GM10266 (cell line): Measurements from ENCODE around the gene TMEM181.
"Not testable (repeated sequence)": the region's sequence is repeated elsewhere in the genome, so short reads cannot be mapped to it uniquely, and the experiment has no call there.

Source experiments
- DNase-seq: peaks from one replicate; pipeline ENCODE4 v3.0.0; 2012; ENCODE audit errors: extremely low spot score
- TF ChIP-seq, protein P1 (sequence below): IDR thresholded peaks from 2 replicates; pipeline ENCODE4 v1.5.1; 2012; ENCODE audit warnings: mild to moderate bottlenecking, low read depth; ENCODE audit not compliant: control insufficient read depth, insufficient read depth; ENCODE audit errors: missing control alignments

The TMEM181 gene

DNA sequence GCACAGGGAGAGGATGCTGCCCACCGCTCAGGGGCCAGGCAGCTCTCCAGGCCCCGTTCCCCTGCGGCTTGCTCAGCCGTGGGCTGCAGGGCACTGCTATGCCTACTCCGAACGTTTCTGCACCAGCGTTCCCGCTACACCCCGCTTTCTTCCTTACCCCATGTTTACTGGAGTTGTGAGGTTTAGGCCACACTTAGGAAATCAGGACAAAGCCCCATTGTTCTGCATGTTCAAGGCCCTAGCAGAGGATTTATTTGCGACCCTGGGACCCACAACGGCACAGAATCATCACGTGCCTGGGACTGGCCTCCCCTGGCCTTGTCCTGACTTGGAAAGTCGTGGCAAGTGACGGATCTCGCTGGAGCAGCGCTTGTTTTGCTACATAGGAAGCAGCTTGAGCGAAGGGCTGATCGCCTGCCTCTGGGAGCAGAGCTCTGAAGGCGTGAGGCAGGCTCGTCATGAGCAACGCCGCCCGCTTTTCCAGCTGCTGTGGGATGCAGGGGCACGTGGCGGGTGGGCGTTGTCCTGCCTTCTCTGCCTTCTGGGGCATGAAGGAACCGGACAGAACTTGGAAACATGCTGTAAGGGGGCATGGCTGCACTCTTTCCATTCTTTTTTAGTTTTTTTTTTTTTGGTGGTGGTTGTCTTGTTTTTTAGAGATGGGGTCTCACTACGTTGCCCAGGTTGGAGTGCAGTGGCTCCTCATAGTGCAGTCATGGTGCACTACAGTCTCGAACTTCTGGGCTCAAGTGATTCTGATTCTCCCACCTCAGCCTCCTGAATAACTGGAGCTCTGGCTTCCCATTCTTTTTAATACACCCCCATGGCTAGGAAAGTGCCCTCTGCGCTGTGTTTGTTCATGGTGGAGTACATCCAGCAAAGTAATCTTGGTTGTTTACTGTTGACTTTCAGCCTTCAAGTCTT is 14.6 kb upstream of the TMEM181 start:
- TF ChIP-seq, protein P1, sequence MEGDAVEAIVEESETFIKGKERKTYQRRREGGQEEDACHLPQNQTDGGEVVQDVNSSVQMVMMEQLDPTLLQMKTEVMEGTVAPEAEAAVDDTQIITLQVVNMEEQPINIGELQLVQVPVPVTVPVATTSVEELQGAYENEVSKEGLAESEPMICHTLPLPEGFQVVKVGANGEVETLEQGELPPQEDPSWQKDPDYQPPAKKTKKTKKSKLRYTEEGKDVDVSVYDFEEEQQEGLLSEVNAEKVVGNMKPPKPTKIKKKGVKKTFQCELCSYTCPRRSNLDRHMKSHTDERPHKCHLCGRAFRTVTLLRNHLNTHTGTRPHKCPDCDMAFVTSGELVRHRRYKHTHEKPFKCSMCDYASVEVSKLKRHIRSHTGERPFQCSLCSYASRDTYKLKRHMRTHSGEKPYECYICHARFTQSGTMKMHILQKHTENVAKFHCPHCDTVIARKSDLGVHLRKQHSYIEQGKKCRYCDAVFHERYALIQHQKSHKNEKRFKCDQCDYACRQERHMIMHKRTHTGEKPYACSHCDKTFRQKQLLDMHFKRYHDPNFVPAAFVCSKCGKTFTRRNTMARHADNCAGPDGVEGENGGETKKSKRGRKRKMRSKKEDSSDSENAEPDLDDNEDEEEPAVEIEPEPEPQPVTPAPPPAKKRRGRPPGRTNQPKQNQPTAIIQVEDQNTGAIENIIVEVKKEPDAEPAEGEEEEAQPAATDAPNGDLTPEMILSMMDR, result no peak
- no peak for DNase-seq

DNA sequence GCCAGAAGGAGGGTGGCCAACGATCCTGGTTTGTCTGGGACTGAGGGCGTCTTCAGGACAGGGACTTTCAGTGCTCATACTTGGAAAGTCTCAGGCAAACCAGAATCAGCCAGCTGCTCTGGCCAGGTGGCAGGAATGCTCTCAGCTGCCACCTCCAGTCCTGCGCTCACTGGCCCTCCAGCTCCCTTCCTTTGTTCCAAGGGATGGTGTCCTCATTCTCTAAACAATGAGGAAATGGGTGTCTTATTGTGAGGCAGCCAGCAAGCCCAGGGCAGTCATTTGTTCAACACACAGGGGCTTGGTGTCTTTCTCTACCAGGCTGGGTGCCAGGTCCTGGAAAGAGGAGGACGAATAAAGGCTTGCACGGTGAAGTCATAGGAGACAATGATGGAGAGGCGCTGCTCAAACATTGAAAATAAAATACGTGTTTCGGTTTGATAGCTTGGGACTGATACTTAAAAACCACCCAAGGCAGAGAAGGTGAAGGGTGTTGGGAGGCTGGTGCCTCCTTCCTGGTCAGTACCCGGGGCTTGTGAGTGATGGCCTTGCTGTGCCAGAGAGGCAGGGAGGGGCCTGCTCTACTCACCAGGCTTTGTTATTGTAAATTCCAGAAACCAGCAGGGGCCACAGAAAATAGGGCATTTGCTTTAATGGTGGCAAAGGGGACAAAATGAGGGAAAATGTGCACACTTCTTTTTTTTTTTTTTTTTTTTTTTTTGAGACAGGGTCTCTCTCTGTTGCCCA is 11.3 kb upstream of the TMEM181 start:
- DNase-seq, result no peak
- TF ChIP-seq, protein P1, result no peak

DNA sequence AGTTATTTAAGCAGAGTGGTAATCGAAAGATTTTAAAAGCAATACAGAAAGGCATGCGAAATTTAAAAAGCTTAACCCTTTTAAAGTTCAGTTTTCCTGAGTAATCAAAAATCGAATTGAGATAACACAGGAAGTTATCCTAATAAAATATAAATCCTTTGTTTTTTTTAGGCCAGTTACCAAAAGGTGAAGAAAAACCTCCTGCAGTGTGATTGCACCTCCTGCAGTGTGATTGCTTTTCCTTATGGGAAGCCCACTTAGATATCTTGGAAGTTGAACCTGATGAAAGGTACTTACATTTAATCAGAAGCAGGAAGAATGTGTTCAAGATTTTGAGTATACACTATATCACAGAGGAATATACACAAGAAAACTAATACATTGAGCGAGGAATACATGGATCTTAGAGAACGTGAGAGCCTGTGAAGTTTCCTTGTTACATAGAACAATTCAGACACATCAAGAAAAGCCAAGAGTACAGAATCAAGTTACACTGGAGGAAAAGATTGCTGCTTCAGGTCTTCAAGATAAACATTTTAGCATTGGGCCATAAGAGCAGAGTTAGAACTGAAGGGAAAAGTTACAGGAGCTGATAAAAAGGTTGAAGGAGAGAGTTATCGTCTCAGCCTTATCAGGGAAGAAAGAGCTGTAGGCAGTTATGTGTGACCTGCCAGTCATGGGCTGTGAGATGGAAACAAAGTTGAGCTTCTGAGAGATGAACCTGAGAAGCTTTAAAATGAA is 7.7 kb upstream of the TMEM181 start:
- TF ChIP-seq, protein P1, result no peak
- no peak for DNase-seq

DNA sequence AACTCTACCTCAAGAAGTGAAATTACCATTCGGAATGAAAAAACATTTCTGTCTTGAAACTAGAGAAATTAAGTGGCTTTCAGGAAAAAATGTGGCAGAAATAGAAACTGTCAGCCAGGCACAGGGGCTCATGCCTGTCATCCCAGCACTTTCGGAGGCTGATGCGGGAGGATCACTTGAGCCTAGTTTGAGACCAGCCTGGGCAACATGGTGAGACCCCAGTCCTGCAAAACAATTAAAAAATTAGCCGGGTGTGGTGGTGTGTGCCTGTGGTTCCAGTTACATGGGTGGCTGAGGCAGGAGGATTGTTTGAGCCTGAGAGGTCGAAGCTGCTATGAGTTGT is 7.1 kb upstream of the TMEM181 start:
- TF ChIP-seq, protein P1, result no peak
- DNase-seq, result no peak

DNA sequence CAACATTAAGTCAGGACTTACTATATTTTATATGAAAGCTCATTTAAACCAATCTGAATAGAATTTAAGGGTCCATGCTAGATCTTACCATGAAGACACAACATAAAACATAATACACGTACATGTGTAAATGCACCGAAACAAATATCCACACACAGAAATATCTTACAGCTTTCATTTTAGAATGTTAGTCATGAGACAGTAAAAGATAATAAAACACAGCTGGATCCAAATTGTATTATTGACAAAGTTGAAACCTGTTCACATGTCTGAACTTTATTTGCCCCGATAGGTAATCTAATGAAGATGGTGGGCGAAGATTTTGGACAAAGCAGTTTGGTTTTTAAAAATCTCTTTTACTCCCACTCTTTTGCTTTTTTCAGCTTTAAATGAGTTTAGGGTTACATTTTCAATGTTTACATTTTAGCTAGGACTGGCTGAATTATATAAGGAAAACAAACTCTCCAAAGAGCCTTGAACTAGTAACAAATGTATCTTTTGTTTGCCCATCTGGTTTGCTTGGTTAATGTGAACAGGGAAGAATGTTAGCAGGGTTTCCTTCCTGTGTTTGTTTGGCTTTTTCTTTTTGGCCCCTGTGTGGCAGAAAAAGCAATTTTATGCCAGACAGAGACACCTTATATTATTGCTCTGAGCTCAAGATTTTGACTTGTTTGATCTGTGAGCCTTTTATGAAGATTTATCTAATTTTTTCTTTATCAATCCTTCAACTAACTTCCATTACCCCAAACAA is 5.1 kb upstream of the TMEM181 start:
- TF ChIP-seq, protein P1, result no peak
- no peak for DNase-seq

DNA sequence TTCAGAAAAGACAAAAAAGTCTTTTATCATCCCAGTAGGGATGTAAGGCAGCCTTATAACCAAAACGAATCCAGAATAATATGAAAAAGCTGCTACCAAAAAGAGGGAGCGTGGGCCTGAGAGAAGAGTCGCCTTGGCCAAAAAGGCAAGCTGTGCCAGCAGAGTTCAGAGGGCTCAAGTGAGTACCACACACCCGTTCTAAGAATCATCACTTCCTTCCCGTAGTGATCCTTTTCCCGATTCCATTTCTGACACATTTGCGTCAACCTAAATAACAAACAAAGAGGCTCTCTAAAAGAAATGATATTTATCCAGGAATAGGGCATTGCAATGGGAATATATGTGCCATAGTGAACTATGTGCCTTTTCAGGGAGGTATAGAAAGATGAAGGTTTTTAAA is 3.8 kb upstream of the TMEM181 start:
- TF ChIP-seq, protein P1, result no peak
- no peak for DNase-seq

DNA sequence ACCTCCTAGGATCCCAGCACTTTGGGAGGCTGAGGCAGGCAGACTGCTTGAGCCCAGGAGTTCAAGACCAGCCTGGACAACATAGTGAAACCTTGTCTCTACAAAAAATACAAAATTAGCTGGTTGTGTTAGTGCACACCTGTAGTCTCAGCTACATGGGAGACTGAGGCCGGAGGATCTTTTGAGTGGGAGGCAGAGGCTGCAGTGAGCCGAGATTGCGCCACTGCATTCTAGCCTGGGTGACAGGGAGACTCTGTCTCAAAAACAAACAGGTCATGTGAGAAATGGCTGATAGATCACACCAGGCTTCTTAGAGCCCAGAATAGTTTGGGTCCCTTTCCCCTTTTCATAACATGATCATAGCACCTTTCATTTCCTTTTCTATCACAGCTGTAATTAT is 2.8 kb upstream of the TMEM181 start:
- DNase-seq, result not testable (repeated sequence)
